Smooth muscle cell (in vitro differentiated cells): ENCODE measurements around the gene MPHOSPH9. TPM values are rescaled to one million over a fixed set of nuclear protein-coding genes. Genes with fewer than 3 reads are reported as not detected.

ENCODE experiments used
- DNase-seq: peaks from one replicate; lab custom pipeline; 2025; ENCODE audit not compliant: unreplicated experiment; lab: John Stamatoyannopoulos, UW
- H2AFZ ChIP-seq: fragments of 200-600 bp; sonication (generic); 2 replicates; pipeline ENCODE4 v1.6.0; 2016; ENCODE audit warnings: antibody characterized with exemption, low read depth, mild to moderate bottlenecking
- H3F3A ChIP-seq: fragments of 200-600 bp; sonication (generic); 2 replicates; pipeline ENCODE4 v1.6.0; 2017; ENCODE audit warnings: antibody characterized with exemption, low read depth
- H3K27ac ChIP-seq: fragments of 200-600 bp; sonication (generic); 2 replicates; pipeline ENCODE4 v1.5.1; 2016; ENCODE audit warnings: low read depth, mild to moderate bottlenecking
- H3K27me3 ChIP-seq: fragments of 200-600 bp; sonication (generic); 2 replicates; pipeline ENCODE4 v1.6.1; 2016; ENCODE audit warnings: low read depth, mild to moderate bottlenecking
- H3K36me3 ChIP-seq: fragments of 200-600 bp; sonication (generic); 2 replicates; pipeline ENCODE4 v1.5.1; 2016; ENCODE audit warnings: low read depth
- H3K4me1 ChIP-seq: fragments of 200-600 bp; sonication (generic); 2 replicates; pipeline ENCODE4 v1.5.1; 2016; ENCODE audit warnings: low read depth
- H3K4me2 ChIP-seq: fragments of 200-600 bp; sonication (generic); 2 replicates; pipeline ENCODE4 v1.6.0; 2016; ENCODE audit warnings: mild to moderate bottlenecking
- H3K4me3 ChIP-seq: fragments of 200-600 bp; sonication (generic); 2 replicates; pipeline ENCODE4 v1.5.1; 2016; ENCODE audit warnings: mild to moderate bottlenecking
- H3K79me2 ChIP-seq: fragments of 200-600 bp; sonication (generic); 2 replicates; pipeline ENCODE4 v1.6.0; 2016; ENCODE audit warnings: low read depth, mild to moderate bottlenecking
- H3K9ac ChIP-seq: fragments of 200-600 bp; sonication (generic); 2 replicates; pipeline ENCODE4 v1.6.0; 2016; ENCODE audit warnings: low read depth
- H3K9me3 ChIP-seq: fragments of 200-600 bp; sonication (generic); replicated peaks from 2 replicates; pipeline ENCODE4 v1.5.1; 2016; ENCODE audit warnings: low read depth
- H4K20me1 ChIP-seq: fragments of 200-600 bp; sonication (generic); 2 replicates; pipeline ENCODE4 v1.6.0; 2016; ENCODE audit warnings: low read depth
- WGBS: methylation state at CpG from one replicate; pipeline ENCODE4 v1.1.7; 2016; ENCODE audit warnings: low lambda C conversion rate; 5-methylcytosine and 5-hydroxymethylcytosine counted together
- polyA plus RNA-seq: library from polyadenylated mRNA; unstranded; fragments of >200 nt; fragmentation: Nextera tagmentation; extraction: Ambion mirVana; gene quantifications from 2 replicates; pipeline ENCODE4 v1.2.1, GENCODE V29; 2016
- total RNA-seq: library from RNA; depleted of rRNA; stranded (reverse); fragments of >200 nt; gene quantifications from 2 replicates; pipeline ENCODE4 v1.2.3, GENCODE V29; 2014
- TF ChIP-seq, protein P1 (sequence below): fragments of 200-600 bp; sonication (generic); IDR thresholded peaks from 2 replicates; pipeline ENCODE4 v1.5.1; 2017; ENCODE audit warnings: borderline replicate concordance, mild to moderate bottlenecking, antibody characterized with exemption; ENCODE audit not compliant: insufficient read depth, poor library complexity, severe bottlenecking

MPHOSPH9 gene
- total and polyA plus RNA-seq, 2 experiments from 2014 or later = 7.4 to 70.8 TPM

DNA sequence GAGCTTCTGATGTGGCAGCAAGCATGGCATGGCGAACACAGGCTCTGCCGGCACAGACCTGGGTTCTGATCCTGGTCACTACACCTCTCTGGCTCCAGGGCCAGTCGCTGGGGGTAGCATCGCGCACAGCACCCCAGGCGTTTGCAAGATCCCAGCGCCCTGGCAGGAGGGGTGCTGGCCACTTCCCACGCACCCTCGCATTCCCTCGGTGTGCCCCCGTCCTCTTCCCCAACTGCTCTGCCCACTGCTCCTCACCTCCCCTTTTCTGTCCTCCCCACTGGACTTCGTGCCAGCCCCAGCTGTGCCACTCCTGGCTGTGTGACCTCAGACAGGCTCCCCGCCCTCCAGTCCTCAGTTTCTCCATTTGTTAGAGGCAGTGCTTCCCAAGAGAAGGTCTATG is 35.9 kb upstream of the MPHOSPH9 start:
- no peak overlapping the region for H2AFZ ChIP-seq
- TF ChIP-seq, protein P1, sequence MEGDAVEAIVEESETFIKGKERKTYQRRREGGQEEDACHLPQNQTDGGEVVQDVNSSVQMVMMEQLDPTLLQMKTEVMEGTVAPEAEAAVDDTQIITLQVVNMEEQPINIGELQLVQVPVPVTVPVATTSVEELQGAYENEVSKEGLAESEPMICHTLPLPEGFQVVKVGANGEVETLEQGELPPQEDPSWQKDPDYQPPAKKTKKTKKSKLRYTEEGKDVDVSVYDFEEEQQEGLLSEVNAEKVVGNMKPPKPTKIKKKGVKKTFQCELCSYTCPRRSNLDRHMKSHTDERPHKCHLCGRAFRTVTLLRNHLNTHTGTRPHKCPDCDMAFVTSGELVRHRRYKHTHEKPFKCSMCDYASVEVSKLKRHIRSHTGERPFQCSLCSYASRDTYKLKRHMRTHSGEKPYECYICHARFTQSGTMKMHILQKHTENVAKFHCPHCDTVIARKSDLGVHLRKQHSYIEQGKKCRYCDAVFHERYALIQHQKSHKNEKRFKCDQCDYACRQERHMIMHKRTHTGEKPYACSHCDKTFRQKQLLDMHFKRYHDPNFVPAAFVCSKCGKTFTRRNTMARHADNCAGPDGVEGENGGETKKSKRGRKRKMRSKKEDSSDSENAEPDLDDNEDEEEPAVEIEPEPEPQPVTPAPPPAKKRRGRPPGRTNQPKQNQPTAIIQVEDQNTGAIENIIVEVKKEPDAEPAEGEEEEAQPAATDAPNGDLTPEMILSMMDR = no peak
- peak overlapping the region; percentile 70 for H3K4me3 ChIP-seq
- H3K4me1 ChIP-seq = peaks cover 14% of the 10 kb centered on the region
- no peaks in the 10 kb centered on the region for H3K36me3 ChIP-seq
- H3K27me3 ChIP-seq = no peaks in the 10 kb centered on the region
- WGBS = 91% methylated on average over 13 of the region's 13 CpGs
- H3K9me3 ChIP-seq = no peaks in the 10 kb centered on the region
- peak overlapping the region; percentile 89 for H3K9ac ChIP-seq
- peaks cover 5% of the 10 kb centered on the region for H3F3A ChIP-seq
- peak overlapping the region; percentile 79 for H3K27ac ChIP-seq
- peaks cover 49% of the 10 kb centered on the region for H3K79me2 ChIP-seq
- H3K4me2 ChIP-seq = peak overlapping the region; percentile 94
- no peak for DNase-seq
- H4K20me1 ChIP-seq = peaks cover 50% of the 10 kb centered on the region

DNA sequence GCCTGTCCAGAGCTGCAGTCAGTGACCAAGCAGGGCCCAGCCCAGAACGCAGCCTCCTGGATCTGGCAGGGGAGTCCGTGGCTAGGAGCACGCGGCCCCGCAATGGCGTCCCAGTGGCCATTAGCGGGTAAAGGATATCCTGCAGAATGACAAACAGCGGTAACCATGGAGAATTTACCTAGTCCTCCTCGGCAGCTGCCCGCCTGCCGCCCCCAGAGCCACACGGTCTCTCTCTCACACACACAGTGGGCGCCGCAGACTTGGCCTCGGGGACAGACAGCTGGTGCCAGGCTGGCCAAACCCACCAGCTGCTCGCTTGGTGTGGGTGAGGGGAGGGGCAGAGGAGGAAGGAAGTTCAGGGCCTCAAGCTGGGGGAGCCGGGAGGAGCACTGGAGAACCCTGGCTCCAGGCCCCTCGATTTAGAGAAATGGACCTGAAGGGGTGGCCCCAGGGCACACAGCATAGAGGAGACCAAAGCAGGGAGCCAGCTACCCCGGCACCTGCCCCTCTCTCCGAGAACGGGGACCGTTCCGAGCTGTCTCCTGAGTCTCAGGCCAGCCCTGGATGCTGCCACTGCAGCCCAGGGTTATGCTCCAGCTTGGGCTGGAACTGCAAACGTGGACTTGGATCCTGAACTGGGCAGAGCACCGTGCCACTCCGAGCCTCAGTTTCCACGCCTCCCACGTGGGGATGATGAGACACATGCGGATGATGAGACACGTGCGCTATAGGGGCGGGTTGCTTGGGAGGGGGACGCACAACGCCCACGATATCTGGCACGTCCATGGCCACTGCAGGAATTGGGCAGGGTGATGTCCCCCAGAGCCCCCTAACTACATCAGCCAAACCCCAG is 35.3 kb upstream of the MPHOSPH9 start:
- 88% methylated on average over 34 of the region's 36 CpGs for WGBS
- TF ChIP-seq, protein P1 = no peak
- H3K27me3 ChIP-seq = no peaks in the 10 kb centered on the region
- H4K20me1 ChIP-seq = peaks cover 56% of the 10 kb centered on the region
- H3K4me3 ChIP-seq = no peak overlapping the region
- H2AFZ ChIP-seq = no peak overlapping the region
- DNase-seq = no peak
- H3K9me3 ChIP-seq = no peaks in the 10 kb centered on the region
- H3K79me2 ChIP-seq = peaks cover 49% of the 10 kb centered on the region
- H3K4me2 ChIP-seq = no peak overlapping the region
- H3F3A ChIP-seq = peaks cover 5% of the 10 kb centered on the region
- H3K27ac ChIP-seq = peak overlapping the region; percentile 79
- no peak overlapping the region for H3K9ac ChIP-seq
- no peaks in the 10 kb centered on the region for H3K36me3 ChIP-seq
- peaks cover 17% of the 10 kb centered on the region for H3K4me1 ChIP-seq

DNA sequence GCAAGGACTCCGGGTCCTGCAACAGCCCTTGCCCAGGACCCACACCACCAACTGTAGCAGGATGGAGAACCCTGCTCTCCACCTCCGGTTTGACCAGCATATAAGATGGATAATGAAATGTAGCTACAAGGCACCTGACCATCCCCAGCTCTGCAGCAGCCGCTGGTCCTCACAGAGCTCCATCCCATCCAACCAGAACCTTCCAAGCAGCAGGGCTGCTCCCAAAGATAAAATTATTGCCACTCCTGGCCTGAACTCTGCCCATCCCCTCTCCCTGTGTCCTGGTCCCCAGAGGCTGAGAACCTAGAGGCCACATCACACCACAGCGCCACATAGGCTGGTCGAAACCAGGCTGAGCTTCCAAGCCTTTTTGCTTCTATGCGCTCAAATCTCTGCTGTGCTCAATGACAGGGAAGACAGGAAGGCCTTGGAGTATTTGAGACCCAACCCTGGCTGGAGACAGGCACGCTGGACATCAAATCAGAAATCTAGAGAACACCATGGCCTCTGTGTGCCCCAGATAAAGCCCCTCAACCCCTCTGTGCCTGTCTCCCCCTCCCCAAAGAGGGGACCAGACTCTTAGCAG is 34.5 kb upstream of the MPHOSPH9 start:
- Histone ChIP-seq H3K27ac (peak overlapping the region; percentile 38), H3K4me3 (no peak overlapping the region), H3K27me3 (no peaks in the 10 kb centered on the region), H4K20me1 (peaks cover 63% of the 10 kb centered on the region), H3K9me3 (no peaks in the 10 kb centered on the region), H2AFZ (no peak overlapping the region), H3K79me2 (peaks cover 46% of the 10 kb centered on the region), H3K9ac (no peak overlapping the region), H3K4me1 (peaks cover 11% of the 10 kb centered on the region), H3K4me2 (no peak overlapping the region), H3K36me3 (no peaks in the 10 kb centered on the region), H3F3A (no peaks in the 10 kb centered on the region)
- TF ChIP-seq, protein P1 = no peak
- no peak for DNase-seq
- 95% methylated on average over 7 of the region's 7 CpGs for WGBS
